OCI-LY1 (cell line): Measurements from ENCODE around the gene ANP32A.
A peak's percentile ranks its signal among the peaks of the same experiment; 100 is the strongest.

ENCODE experiments used
- H2AFZ ChIP-seq: fragments of 200-600 bp; sonication (generic), shearing (Covaris generic); 2 replicates; pipeline ENCODE4 v1.6.0; 2014; ENCODE audit warnings: antibody characterized with exemption, mild to moderate bottlenecking, low read length
- H3F3A ChIP-seq: fragments of 200-600 bp; sonication (generic), shearing (Covaris generic); 2 replicates; pipeline ENCODE4 v1.6.0; 2014; ENCODE audit warnings: mild to moderate bottlenecking, antibody characterized with exemption, low read length, moderate library complexity; ENCODE audit not compliant: insufficient read depth
- H3K27ac ChIP-seq: fragments of 200-600 bp; sonication (generic); 2 replicates; pipeline ENCODE4 v1.5.1; 2014; ENCODE audit warnings: low read length, mixed run types, mild to moderate bottlenecking, low read depth; ENCODE audit not compliant: poor library complexity, severe bottlenecking
- H3K27me3 ChIP-seq: fragments of 200-600 bp; sonication (generic); 2 replicates; pipeline ENCODE4 v1.6.0; 2014; ENCODE audit warnings: antibody characterized with exemption, mild to moderate bottlenecking, low read length, moderate library complexity; ENCODE audit not compliant: insufficient read depth
- H3K36me3 ChIP-seq: fragments of 200-600 bp; sonication (generic); 2 replicates; pipeline ENCODE4 v1.6.1; 2014; ENCODE audit warnings: mild to moderate bottlenecking, antibody characterized with exemption, low read length, moderate library complexity, mixed read lengths; ENCODE audit not compliant: insufficient read depth
- H3K4me1 ChIP-seq: fragments of 200-600 bp; sonication (generic); 2 replicates; pipeline ENCODE4 v1.5.1; 2014; ENCODE audit warnings: mild to moderate bottlenecking, low read length, moderate library complexity; ENCODE audit not compliant: insufficient read depth, severe bottlenecking
- H3K4me2 ChIP-seq: fragments of 200-600 bp; sonication (generic), shearing (Covaris generic); 2 replicates; pipeline ENCODE4 v1.6.1; 2014; ENCODE audit warnings: low read length
- H3K4me3 ChIP-seq: fragments of 200-600 bp; sonication (generic); 2 replicates; pipeline ENCODE4 v1.5.1; 2014; ENCODE audit warnings: low read length, low read depth, mild to moderate bottlenecking, mixed read lengths; ENCODE audit not compliant: poor library complexity, severe bottlenecking
- H3K79me2 ChIP-seq: fragments of 200-600 bp; shearing (Covaris generic); 2 replicates; pipeline ENCODE4 v1.6.1; 2016; ENCODE audit warnings: mixed run types, low read length, mixed read lengths; ENCODE audit not compliant: insufficient read depth
- H3K9ac ChIP-seq: fragments of 200-600 bp; sonication (generic), shearing (Covaris generic); 2 replicates; pipeline ENCODE4 v1.6.1; 2014; ENCODE audit warnings: mild to moderate bottlenecking, low read length, mixed read lengths
- H3K9me2 ChIP-seq: fragments of 200-600 bp; sonication (generic), shearing (Covaris generic); 2 replicates; pipeline ENCODE4 v1.6.1; 2014; ENCODE audit warnings: low read depth, mild to moderate bottlenecking, low read length, mixed read lengths
- H3K9me3 ChIP-seq: fragments of 200-600 bp; shearing (Covaris generic); 2 replicates; pipeline ENCODE4 v1.6.1; 2014; ENCODE audit warnings: low read length, mixed read lengths
- H4K20me1 ChIP-seq: fragments of 200-600 bp; sonication (generic), shearing (Covaris generic); 2 replicates; pipeline ENCODE4 v1.6.0; 2016; ENCODE audit warnings: mild to moderate bottlenecking, low read length; ENCODE audit not compliant: insufficient read depth
- EZH2 ChIP-seq: fragments of 200-600 bp; sonication (generic), shearing (Covaris generic); IDR thresholded peaks from 2 replicates; pipeline ENCODE4 v1.8.0; 2017; ENCODE audit warnings: borderline replicate concordance, mixed run types, mild to moderate bottlenecking, antibody characterized with exemption, low read length, moderate library complexity, mixed read lengths
- TF ChIP-seq, protein P1 (sequence below): fragments of 200-600 bp; sonication (generic), shearing (Covaris generic); IDR thresholded peaks from 2 replicates; pipeline ENCODE4 v1.5.1; 2017; ENCODE audit warnings: mild to moderate bottlenecking, antibody characterized with exemption, low read length, moderate library complexity, mixed read lengths

Gene ANP32A

DNA sequence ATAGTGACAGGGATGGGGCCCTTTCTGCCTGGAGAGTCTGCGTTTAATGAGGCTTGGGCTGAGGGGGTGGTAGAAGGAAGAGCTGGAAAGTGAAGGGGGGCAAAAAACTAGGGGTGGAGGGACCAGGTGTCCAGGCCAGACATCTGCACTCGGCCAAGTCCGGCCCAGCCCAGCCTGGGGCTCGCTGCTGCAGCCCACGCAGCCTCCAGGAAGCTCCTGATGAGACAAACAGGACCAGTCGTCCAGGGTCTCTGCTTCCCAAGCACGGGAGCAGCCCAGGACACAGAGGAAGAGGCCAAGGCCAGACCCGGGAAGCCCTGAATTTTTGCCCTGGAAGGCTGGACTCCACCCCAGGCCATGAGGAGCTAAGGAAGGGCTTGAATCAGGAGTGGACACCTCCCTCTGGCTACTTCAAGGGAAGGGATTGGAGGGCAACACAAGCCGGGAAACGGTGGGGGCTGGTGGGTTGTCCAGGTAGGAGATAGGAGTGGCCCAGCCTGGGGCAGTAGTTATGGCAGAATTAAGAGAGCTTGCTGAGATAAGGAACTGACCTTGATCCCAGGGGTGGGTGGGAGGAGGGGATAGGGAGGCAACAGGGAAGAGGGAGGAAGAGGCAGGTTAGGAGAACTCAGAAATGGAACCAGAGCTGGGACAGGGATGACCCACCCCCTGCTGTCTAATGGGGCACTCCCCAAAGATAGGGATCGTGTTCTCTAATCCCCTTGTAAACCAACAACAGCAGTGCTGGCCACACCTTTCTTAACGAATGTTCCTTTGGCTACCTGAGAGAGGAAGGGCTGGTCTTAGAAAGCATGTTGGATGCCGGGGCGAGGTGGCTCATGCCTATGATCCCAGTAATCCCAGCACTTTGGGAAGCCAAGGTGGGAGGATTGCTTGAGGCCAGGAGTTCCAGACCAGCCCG is 89.5 kb downstream of the ANP32A start:
- Histone ChIP-seq H3K79me2 (no peaks in the 10 kb centered on the region), H3K4me3 (no peak overlapping the region), H2AFZ (no peak overlapping the region), H3K4me2 (no peak overlapping the region), H3K36me3 (no peaks in the 10 kb centered on the region), H3K27me3 (no peaks in the 10 kb centered on the region; the same call in 1 of the 2 replicates), H3K27ac (no peak overlapping the region), H3K9me3 (no peaks in the 10 kb centered on the region), H4K20me1 (no peaks in the 10 kb centered on the region), H3K9ac (no peak overlapping the region), H3K4me1 (no peaks in the 10 kb centered on the region), H3K9me2 (no peaks in the 10 kb centered on the region), H3F3A (no peaks in the 10 kb centered on the region)
- TF ChIP-seq, protein P1, sequence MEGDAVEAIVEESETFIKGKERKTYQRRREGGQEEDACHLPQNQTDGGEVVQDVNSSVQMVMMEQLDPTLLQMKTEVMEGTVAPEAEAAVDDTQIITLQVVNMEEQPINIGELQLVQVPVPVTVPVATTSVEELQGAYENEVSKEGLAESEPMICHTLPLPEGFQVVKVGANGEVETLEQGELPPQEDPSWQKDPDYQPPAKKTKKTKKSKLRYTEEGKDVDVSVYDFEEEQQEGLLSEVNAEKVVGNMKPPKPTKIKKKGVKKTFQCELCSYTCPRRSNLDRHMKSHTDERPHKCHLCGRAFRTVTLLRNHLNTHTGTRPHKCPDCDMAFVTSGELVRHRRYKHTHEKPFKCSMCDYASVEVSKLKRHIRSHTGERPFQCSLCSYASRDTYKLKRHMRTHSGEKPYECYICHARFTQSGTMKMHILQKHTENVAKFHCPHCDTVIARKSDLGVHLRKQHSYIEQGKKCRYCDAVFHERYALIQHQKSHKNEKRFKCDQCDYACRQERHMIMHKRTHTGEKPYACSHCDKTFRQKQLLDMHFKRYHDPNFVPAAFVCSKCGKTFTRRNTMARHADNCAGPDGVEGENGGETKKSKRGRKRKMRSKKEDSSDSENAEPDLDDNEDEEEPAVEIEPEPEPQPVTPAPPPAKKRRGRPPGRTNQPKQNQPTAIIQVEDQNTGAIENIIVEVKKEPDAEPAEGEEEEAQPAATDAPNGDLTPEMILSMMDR, result no peak
- no peak for TF ChIP-seq EZH2

DNA sequence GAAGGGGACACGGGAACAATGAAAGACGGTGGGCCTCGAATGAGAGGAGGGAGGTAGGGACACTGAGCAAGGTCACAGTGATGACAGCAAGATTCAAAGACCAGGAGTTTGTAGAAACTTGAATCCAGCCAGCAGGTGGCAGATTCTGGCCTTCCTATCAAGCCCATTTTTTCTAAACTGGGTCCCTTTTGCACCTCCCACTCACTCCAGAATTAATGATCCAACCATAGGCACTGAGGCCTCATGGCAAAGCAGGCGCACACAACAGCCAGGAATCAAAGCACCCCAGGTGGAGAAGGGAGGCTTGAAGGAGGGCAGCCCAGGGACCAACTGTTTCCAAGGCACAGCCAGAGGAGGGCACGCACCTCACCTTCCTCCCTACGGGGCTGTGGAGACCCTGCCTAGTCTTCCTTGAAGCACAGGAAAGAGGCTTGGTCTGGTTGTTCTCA is 90.2 kb downstream of the ANP32A start:
- Histone ChIP-seq H3K9me3 (no peaks in the 10 kb centered on the region), H3K79me2 (no peaks in the 10 kb centered on the region), H3F3A (no peaks in the 10 kb centered on the region), H3K9ac (no peak overlapping the region), H3K9me2 (no peaks in the 10 kb centered on the region), H4K20me1 (no peaks in the 10 kb centered on the region), H3K27ac (no peak overlapping the region), H3K27me3 (no peaks in the 10 kb centered on the region; the same call in 1 of the 2 replicates), H3K4me1 (no peaks in the 10 kb centered on the region), H3K4me2 (no peak overlapping the region), H3K4me3 (no peak overlapping the region), H3K36me3 (no peaks in the 10 kb centered on the region), H2AFZ (no peak overlapping the region)
- TF ChIP-seq, protein P1, result peak; percentile 70
- no peak for TF ChIP-seq EZH2

DNA sequence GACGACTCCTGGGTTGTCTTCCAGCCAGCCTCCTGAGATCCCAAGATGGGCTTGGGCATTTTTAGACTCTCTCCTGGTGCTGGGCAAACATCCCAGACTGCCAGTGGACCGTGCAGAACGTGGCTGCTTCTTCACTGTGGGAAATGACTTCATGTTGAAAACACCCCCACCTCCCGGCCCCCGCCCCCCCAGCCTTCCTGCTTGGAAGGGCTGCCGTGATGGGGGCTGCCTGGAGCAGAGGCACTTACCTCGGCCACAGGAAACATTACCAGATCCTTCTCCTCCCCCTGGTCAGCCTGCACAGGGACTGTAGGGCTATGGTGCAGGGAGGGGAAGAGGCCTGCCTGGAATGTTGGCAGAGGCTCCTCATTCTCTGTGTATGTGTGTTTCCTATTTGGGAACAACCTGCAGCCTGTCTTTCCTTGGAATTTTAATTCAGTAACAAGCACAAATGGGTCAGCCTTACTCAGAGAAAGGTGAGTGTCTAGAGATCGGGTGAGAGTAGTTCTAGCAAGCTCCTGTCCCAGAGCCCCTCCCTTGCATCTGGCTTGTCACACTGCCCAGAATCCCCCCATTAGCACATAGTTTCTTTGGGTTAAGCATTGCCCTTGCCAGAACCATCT is 90.8 kb downstream of the ANP32A start:
- no peaks in the 10 kb centered on the region for H3K4me1 ChIP-seq
- H3K27ac ChIP-seq, result no peak overlapping the region
- H3K9me2 ChIP-seq, result no peaks in the 10 kb centered on the region
- H3K9me3 ChIP-seq, result no peaks in the 10 kb centered on the region
- no peak overlapping the region for H2AFZ ChIP-seq
- no peaks in the 10 kb centered on the region for H4K20me1 ChIP-seq
- no peaks in the 10 kb centered on the region for H3K79me2 ChIP-seq
- no peak overlapping the region for H3K9ac ChIP-seq
- no peaks in the 10 kb centered on the region for H3K36me3 ChIP-seq
- no peak for TF ChIP-seq EZH2
- TF ChIP-seq, protein P1, result no peak
- H3F3A ChIP-seq, result no peaks in the 10 kb centered on the region
- no peak overlapping the region for H3K4me2 ChIP-seq
- no peak overlapping the region for H3K4me3 ChIP-seq
- H3K27me3 ChIP-seq, result no peaks in the 10 kb centered on the region; the same call in 1 of the 2 replicates
